HEK293T (cell line): Measurements from ENCODE around the gene COL5A1.
"Not testable (repeated sequence)": the region's sequence is repeated elsewhere in the genome, so short reads cannot be mapped to it uniquely, and the experiment has no call there.

Experiments
- CTCF ChIA-PET: fragments of 350-600 bp; formaldehyde crosslinking; extraction: SDS; loops from one replicate; lab custom pipeline; 2021; ENCODE audit warnings: antibody characterized with exemption, inconsistent platforms; lab: Yijun Ruan, JAX
- POLR2A ChIA-PET: fragments of 350-600 bp; formaldehyde crosslinking; extraction: SDS; loops from one replicate; lab custom pipeline; 2020; ENCODE audit warnings: antibody characterized with exemption, inconsistent platforms; lab: Yijun Ruan, JAX
- DNase-seq: peaks from one replicate; pipeline ENCODE4 v3.0.0; 2012; ENCODE audit warnings: mixed read lengths; ENCODE audit errors: extremely low spot score
- ARNT ChIP-seq: fragments of 450-650 bp; IDR thresholded peaks from 2 replicates; pipeline ENCODE4 v1.6.1; 2017; ENCODE audit warnings: mild to moderate bottlenecking
- BHLHE40 ChIP-seq: fragments of 450-650 bp; IDR thresholded peaks from 2 replicates; pipeline ENCODE4 v1.6.1; 2016; ENCODE audit warnings: mild to moderate bottlenecking, moderate library complexity, borderline replicate concordance
- CTBP1 ChIP-seq: fragments of 450-650 bp; IDR thresholded peaks from 2 replicates; pipeline ENCODE4 v1.6.1; 2016; ENCODE audit warnings: borderline replicate concordance
- ELF4 ChIP-seq: fragments of 450-650 bp; IDR thresholded peaks from 2 replicates; pipeline ENCODE4 v1.6.1; 2017; ENCODE audit warnings: antibody characterized with exemption
- FOXA1 ChIP-seq: fragments of 450-650 bp; IDR thresholded peaks from 2 replicates; pipeline ENCODE4 v1.6.1; 2016; ENCODE audit warnings: mild to moderate bottlenecking
- FOXK2 ChIP-seq: fragments of 450-650 bp; IDR thresholded peaks from 2 replicates; pipeline ENCODE4 v1.6.1; 2016; ENCODE audit warnings: mild to moderate bottlenecking
- FOXM1 ChIP-seq: fragments of 450-650 bp; IDR thresholded peaks from 2 replicates; pipeline ENCODE4 v1.6.1; 2017; ENCODE audit warnings: mild to moderate bottlenecking, borderline replicate concordance
- HDGF ChIP-seq: fragments of 450-650 bp; IDR thresholded peaks from 2 replicates; pipeline ENCODE4 v1.6.1; 2017; ENCODE audit warnings: antibody characterized with exemption, borderline replicate concordance
- L3MBTL2 ChIP-seq: fragments of 450-650 bp; conservative IDR thresholded peaks from 2 replicates; pipeline ENCODE4 v1.6.1; 2016; ENCODE audit warnings: mild to moderate bottlenecking
- LEF1 ChIP-seq: fragments of 450-650 bp; IDR thresholded peaks from 2 replicates; pipeline ENCODE4 v1.6.1; 2017; ENCODE audit warnings: mild to moderate bottlenecking, borderline replicate concordance
- NFRKB ChIP-seq: fragments of 450-650 bp; IDR thresholded peaks from 2 replicates; pipeline ENCODE4 v1.6.1; 2016; ENCODE audit warnings: mild to moderate bottlenecking, moderate library complexity
- SP1 ChIP-seq: fragments of 450-650 bp; IDR thresholded peaks from 2 replicates; pipeline ENCODE4 v1.6.1; 2017
- SUZ12 ChIP-seq: fragments of 450-650 bp; IDR thresholded peaks from 2 replicates; pipeline ENCODE4 v1.6.1; 2016; ENCODE audit warnings: mild to moderate bottlenecking
- TARDBP ChIP-seq: fragments of 450-650 bp; IDR thresholded peaks from 2 replicates; pipeline ENCODE4 v1.6.1; 2016
- ZNF384 ChIP-seq: fragments of 450-650 bp; IDR thresholded peaks from 2 replicates; pipeline ENCODE4 v1.6.1; 2016
- TF ChIP-seq, protein P1 (sequence below): fragments of 450-650 bp; IDR thresholded peaks from 2 replicates; pipeline ENCODE4 v1.6.1; 2016

Gene COL5A1

DNA sequence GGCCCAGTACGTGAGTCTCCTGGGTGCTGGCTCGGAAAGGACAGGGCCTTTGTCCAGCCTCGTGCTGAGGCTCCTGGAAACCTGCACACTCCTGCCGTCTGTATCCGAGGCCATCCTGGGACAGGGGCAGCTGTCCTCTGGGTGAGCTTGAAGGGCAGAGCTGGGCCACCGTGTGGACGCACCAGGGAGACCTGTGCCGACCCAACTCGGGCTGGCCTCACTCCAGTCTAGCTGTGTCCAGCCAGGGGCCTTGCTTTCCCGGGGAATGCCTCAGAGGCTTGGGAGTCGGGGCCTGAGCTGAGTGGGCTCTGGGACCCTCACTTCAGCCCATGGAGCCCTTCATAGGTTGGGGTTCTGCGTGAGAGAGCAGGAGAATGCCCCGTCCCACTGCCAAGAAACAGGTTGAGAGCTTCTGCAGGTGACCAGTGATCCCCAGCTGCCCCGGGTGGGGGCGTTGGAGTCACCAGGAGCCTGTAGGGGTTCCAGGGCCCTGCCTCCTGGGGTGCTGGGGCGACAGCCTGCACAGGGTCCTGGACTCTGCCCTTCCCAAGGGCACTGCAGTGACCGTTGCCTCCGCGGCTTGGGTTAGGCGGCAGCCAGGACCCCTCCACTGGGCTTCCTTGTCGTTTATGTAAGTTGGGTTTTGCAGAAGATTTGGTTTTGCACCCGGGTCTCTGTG lies 60.1 kb downstream of the COL5A1 start:
- ChIA-PET CTCF (no interaction called here), POLR2A (no interaction called here)
- no peak for TF ChIP-seq CTBP1
- no peak for TF ChIP-seq BHLHE40
- no peak for TF ChIP-seq SUZ12
- TF ChIP-seq, protein P1, sequence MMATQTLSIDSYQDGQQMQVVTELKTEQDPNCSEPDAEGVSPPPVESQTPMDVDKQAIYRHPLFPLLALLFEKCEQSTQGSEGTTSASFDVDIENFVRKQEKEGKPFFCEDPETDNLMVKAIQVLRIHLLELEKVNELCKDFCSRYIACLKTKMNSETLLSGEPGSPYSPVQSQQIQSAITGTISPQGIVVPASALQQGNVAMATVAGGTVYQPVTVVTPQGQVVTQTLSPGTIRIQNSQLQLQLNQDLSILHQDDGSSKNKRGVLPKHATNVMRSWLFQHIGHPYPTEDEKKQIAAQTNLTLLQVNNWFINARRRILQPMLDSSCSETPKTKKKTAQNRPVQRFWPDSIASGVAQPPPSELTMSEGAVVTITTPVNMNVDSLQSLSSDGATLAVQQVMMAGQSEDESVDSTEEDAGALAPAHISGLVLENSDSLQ: no peak
- TF ChIP-seq L3MBTL2: no peak
- TF ChIP-seq TARDBP: no peak
- TF ChIP-seq NFRKB: no peak
- no peak for TF ChIP-seq FOXM1
- DNase-seq: no peak

DNA sequence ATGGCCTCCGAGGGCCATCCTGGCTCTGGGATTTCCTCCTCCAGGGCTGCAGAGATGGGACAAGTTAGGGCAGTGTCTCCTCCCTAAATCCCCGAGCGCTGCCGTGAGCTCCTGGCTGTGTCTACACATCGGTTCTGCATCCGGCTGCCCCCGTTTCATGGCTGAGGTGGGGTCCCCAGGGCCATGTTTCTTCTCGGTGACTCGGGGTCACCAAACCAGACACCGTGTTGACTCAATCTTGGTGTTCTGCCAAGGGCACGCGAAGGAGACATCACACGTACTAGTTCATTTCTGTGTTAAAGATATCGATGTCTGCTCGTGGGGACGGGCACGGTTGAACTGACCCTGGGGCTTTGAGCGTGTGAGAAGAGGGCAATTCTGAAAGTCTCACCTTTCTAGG lies 60.7 kb downstream of the COL5A1 start:
- DNase-seq: no peak
- ChIA-PET POLR2A (no interaction called here), CTCF (no interaction called here)
- TF ChIP-seq SP1 (no peak), ELF4 (no peak), SUZ12 (no peak), ARNT (no peak), L3MBTL2 (no peak), CTBP1 (no peak), FOXK2 (no peak), FOXA1 (no peak), BHLHE40 (no peak), LEF1 (no peak), ZNF384 (no peak), TARDBP (no peak), HDGF (no peak)
- TF ChIP-seq, protein P1: no peak

DNA sequence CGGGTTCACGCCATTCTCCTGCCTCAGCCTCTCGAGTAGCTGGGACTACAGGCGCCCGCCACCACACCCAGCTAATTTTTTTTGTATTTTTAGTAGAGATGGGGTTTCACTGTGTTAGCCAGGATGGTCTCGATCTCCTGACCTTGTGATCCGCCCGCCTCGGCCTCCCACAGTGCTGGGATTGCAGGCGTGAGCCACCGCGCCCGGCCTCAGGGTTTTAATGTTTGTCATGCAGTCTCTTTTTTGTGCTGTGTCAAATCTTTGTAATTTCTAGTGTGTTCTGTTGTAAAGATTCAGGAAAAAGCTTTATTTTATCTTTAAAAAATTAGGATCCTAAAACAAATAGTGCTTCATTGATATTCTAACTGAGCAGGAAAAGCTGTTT lies 62.1 kb downstream of the COL5A1 start:
- CTCF ChIA-PET: interaction anchor here (0.6 to 1.0 kb wide), 3 partner anchors 15 to 37 kb away, joined by 3 to 4 read pairs (median 3); no protein-coding TSS in a partner anchor
- POLR2A ChIA-PET: not testable (repeated sequence)

DNA sequence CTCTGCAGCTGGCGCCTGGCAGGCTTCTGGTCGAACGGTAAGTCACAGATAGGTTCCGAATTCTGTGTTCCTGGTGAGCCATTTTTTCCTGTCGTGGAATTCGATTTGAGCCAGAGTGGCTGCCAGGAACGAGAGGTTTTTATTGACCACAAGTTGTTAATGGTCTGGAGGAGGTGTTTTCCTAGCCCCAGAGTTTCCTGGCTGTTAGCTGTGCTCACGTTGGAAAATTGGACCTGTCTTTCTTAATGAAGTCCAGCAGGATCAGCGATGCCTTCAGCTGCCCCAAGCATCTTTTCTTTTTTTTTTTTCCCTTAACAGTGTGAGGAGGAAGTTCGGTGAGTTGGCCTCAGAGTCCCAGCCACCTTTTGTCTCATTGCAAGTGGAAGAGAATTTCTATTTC lies 62.9 kb downstream of the COL5A1 start:
- TF ChIP-seq LEF1 (no peak), SP1 (no peak), BHLHE40 (no peak), TARDBP (no peak), ARNT (no peak)
- TF ChIP-seq, protein P1: no peak
- ChIA-PET CTCF (interaction anchor here (1.0 kb wide), 1 partner anchor 15 kb away, joined by 4 read pairs; no protein-coding TSS in a partner anchor), POLR2A (no interaction called here)
- no peak for DNase-seq

More for the DNA sequence above, 62.1 kb downstream of the COL5A1 start:
- not testable (repeated sequence) for DNase-seq

DNA sequence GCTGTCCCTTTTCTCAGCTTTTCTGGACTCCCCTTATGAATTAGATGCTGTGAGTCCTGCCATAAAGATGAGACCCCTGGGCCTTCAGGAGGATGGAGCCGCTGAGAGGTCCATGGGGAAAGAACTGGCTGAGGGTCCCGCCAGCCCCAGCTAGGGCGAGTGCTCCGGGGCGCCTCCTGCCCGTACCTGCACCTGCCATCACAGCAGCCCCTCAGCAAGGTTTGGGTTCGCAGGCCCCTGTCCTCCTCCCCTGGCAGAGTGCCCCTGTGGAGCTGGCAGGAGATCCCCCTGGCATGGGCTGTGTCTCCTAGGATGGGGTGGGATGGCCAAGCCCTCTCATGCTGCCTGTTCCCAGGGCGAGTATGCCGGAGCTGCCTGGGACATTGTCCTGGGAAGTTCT lies 64.2 kb downstream of the COL5A1 start:
- TF ChIP-seq TARDBP (no peak), HDGF (no peak), LEF1 (no peak)
- no peak for DNase-seq
- ChIA-PET POLR2A (no interaction called here), CTCF (no interaction called here)

DNA sequence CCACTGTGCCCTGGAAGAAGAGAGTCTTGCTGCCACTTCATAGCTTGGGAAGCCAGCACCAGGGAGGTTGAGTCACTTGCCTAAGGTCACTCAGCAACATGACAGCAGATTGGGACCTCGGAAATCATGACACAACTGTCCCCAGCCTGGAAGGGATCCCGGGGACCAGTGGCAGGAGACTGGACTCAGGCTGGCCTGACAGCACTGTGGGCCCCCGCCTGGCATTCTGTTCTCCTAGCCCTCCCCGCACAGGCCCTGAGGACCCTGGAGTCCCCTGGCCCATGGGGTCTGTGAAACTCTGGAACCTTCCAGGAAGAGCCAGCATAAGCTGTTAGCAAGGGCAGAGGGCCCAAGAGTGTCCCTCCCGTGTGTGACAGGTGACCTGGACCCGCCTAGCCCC lies 64.9 kb downstream of the COL5A1 start:
- TF ChIP-seq, protein P1: no peak
- TF ChIP-seq HDGF (no peak), L3MBTL2 (no peak), ELF4 (no peak), NFRKB (no peak), TARDBP (no peak), FOXM1 (no peak), CTBP1 (no peak), FOXK2 (no peak), FOXA1 (no peak), LEF1 (no peak), BHLHE40 (no peak), ARNT (no peak), SUZ12 (no peak), ZNF384 (no peak), SP1 (no peak)
- DNase-seq: no peak
- ChIA-PET CTCF (interaction anchor here (0.7 kb wide), 1 partner anchor 1736 kb away, joined by 3 read pairs; no protein-coding TSS in a partner anchor), POLR2A (interaction anchor here (1.0 kb wide), 1 partner anchor 24 kb away, joined by 3 read pairs; no protein-coding TSS in a partner anchor)
